PC-9 (cell line): ENCODE results near the gene DHX58. TPM values are rescaled to one million over a fixed set of nuclear protein-coding genes. Genes with fewer than 3 reads are reported as not detected.

Experiments
- BruUV-seq: library from RNA; stranded (reverse); fragments of 400-500 nt; replicated peaks from 2 replicates; lab custom pipeline; 2021; lab: Mats Ljungman, UMichigan
- CTCF ChIA-PET: fragments of 300-600 bp; sonication (Branson Sonifier 250); formaldehyde crosslinking; loops from one replicate; lab custom pipeline; 2022; ENCODE audit warnings: antibody characterized with exemption; lab: Charles Lee
- POLR2A ChIA-PET: fragments of 300-600 bp; sonication (Branson Sonifier 250); formaldehyde crosslinking; loops from one replicate; lab custom pipeline; 2022; ENCODE audit warnings: antibody characterized with exemption; ENCODE audit not compliant: unreplicated experiment; lab: Charles Lee
- DNase-seq, 2 experiments: peaks; one replicate each; pipeline versions ENCODE4 v3.0.0 to v3.0.0-alpha.2; 2015 to 2022; ENCODE audit warnings: mixed read lengths in 1 of 2
- H2AFZ ChIP-seq: fragments of 200-600 bp; sonication (generic); 2 replicates; pipeline ENCODE4 v1.8.1; 2017; ENCODE audit warnings: antibody characterized with exemption
- H3F3A ChIP-seq: fragments of 200-600 bp; sonication (generic); 2 replicates; pipeline ENCODE4 v1.8.1; 2017; ENCODE audit warnings: antibody characterized with exemption, mild to moderate bottlenecking, low read depth; ENCODE audit not compliant: insufficient read depth
- H3K27ac ChIP-seq: fragments of 200-600 bp; sonication (generic); 2 replicates; pipeline ENCODE4 v1.6.1; 2016; ENCODE audit warnings: mixed run types
- H3K27me3 ChIP-seq: fragments of 200-600 bp; sonication (generic); 2 replicates; pipeline ENCODE4 v1.6.1; 2016; ENCODE audit warnings: low read depth, mixed run types; ENCODE audit not compliant: insufficient read depth
- H3K36me3 ChIP-seq: fragments of 200-600 bp; sonication (generic); 2 replicates; pipeline ENCODE4 v1.6.1; 2016; ENCODE audit warnings: low read depth, mixed run types
- H3K4me1 ChIP-seq: fragments of 200-600 bp; sonication (generic); replicated peaks from 2 replicates; pipeline ENCODE4 v1.6.1; 2016; ENCODE audit warnings: mixed run types; ENCODE audit not compliant: insufficient read depth
- H3K4me2 ChIP-seq: fragments of 200-600 bp; sonication (generic); 2 replicates; pipeline ENCODE4 v1.6.1; 2017; ENCODE audit warnings: mixed run types
- H3K4me3 ChIP-seq: fragments of 200-600 bp; sonication (generic); 2 replicates; pipeline ENCODE4 v1.6.1; 2016; ENCODE audit warnings: mixed run types
- H3K79me2 ChIP-seq: fragments of 200-600 bp; sonication (generic); 2 replicates; pipeline ENCODE4 v1.6.1; 2017; ENCODE audit warnings: low read depth, mixed run types
- H3K9me2 ChIP-seq: fragments of 200-600 bp; sonication (generic); 2 replicates; pipeline ENCODE4 v1.8.1; 2017; ENCODE audit warnings: mild to moderate bottlenecking; ENCODE audit not compliant: insufficient read depth
- H3K9me3 ChIP-seq: fragments of 200-600 bp; sonication (generic); 2 replicates; pipeline ENCODE4 v1.8.1; 2016; ENCODE audit warnings: low read depth; ENCODE audit not compliant: insufficient read depth
- H4K20me1 ChIP-seq: fragments of 200-600 bp; sonication (generic); 2 replicates; pipeline ENCODE4 v1.8.1; 2017; ENCODE audit not compliant: insufficient read depth
- EZH2 ChIP-seq: fragments of 200-600 bp; sonication (generic); IDR thresholded peaks from 2 replicates; pipeline ENCODE4 v1.8.0; 2017; ENCODE audit warnings: antibody characterized with exemption, low read depth
- intact Hi-C: fragments of 100-400 bp; cut with micrococcal nuclease; formaldehyde crosslinking; loops from one replicate; pipeline ENCODE4 v1.10.0; 2022; ENCODE audit not compliant: unreplicated experiment
- total RNA-seq: library from RNA; stranded (reverse); gene quantifications from 2 replicates; pipeline ENCODE4 v1.2.3, GENCODE V29; 2021
- TF ChIP-seq, protein P1 (sequence below): fragments of 200-600 bp; sonication (generic); conservative IDR thresholded peaks from 2 replicates; pipeline ENCODE4 v1.6.1; 2017; ENCODE audit warnings: mixed run types, antibody characterized with exemption, mild to moderate bottlenecking, moderate library complexity

Gene DHX58
- total RNA-seq, 1 experiment from 2014 or later, result 17.9 TPM

- Histone ChIP-seq H3K27ac (no peak overlapping the region), H3K79me2 (no peaks in the 10 kb centered on the region), H3K27me3 (no peaks in the 10 kb centered on the region), H3K4me1 (0 out of 2 replicates have a peak, but pooled peaks cover 6% of the 10 kb centered on the region), H3K4me2 (no peak overlapping the region), H3K9me3 (no peaks in the 10 kb centered on the region), H3K9me2 (no peaks in the 10 kb centered on the region), H3F3A (no peaks in the 10 kb centered on the region), H3K36me3 (no peaks in the 10 kb centered on the region), H3K4me3 (no peak overlapping the region), H2AFZ (no peak overlapping the region), H4K20me1 (no peaks in the 10 kb centered on the region)
- ChIA-PET POLR2A (no interaction called here), CTCF (no interaction called here)
- intact Hi-C loops, result no loop called here
- no peak for DNase-seq
- TF ChIP-seq, protein P1, sequence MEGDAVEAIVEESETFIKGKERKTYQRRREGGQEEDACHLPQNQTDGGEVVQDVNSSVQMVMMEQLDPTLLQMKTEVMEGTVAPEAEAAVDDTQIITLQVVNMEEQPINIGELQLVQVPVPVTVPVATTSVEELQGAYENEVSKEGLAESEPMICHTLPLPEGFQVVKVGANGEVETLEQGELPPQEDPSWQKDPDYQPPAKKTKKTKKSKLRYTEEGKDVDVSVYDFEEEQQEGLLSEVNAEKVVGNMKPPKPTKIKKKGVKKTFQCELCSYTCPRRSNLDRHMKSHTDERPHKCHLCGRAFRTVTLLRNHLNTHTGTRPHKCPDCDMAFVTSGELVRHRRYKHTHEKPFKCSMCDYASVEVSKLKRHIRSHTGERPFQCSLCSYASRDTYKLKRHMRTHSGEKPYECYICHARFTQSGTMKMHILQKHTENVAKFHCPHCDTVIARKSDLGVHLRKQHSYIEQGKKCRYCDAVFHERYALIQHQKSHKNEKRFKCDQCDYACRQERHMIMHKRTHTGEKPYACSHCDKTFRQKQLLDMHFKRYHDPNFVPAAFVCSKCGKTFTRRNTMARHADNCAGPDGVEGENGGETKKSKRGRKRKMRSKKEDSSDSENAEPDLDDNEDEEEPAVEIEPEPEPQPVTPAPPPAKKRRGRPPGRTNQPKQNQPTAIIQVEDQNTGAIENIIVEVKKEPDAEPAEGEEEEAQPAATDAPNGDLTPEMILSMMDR, result no peak
- no peak for TF ChIP-seq EZH2
- BruUV-seq, result no TSS peak
These were observed 34.0 kb downstream of the DHX58 start for GRCh38 chr17:42078396-42079043.

DNA sequence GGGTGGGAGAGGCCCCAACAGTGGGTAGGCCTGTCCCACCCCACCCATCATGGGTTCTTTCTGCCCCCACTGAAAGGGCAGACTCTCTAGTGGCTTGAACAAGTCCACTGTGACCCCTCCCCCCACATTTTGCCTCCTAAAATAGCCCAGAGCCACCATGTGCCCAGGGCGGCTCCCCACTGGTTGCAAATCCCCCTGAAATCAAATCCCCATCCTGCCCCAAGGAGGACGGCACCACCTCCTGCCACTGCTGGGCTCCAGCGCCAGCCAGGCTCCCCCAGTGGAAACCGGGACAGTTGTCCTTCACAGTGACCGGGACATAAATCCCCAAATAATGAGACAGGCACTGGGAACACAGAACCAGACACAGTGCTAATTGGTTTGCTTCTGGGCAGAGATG is 34.8 kb downstream of the DHX58 start:
- Histone ChIP-seq H3K27ac (no peak overlapping the region), H3F3A (no peaks in the 10 kb centered on the region), H3K9me2 (no peaks in the 10 kb centered on the region), H3K27me3 (no peaks in the 10 kb centered on the region), H3K79me2 (no peaks in the 10 kb centered on the region), H2AFZ (no peak overlapping the region), H4K20me1 (no peaks in the 10 kb centered on the region), H3K9me3 (no peaks in the 10 kb centered on the region), H3K4me3 (no peak overlapping the region), H3K4me1 (0 out of 2 replicates have a peak, but pooled peaks cover 6% of the 10 kb centered on the region), H3K36me3 (no peaks in the 10 kb centered on the region), H3K4me2 (no peak overlapping the region)
- CTCF ChIA-PET, result no interaction called here
- TF ChIP-seq EZH2, result no peak
- TF ChIP-seq, protein P1, result no peak
- intact Hi-C loops, result no loop called here
- no TSS peak for BruUV-seq
- POLR2A ChIA-PET, result no interaction called here
- no peak for DNase-seq

DNA sequence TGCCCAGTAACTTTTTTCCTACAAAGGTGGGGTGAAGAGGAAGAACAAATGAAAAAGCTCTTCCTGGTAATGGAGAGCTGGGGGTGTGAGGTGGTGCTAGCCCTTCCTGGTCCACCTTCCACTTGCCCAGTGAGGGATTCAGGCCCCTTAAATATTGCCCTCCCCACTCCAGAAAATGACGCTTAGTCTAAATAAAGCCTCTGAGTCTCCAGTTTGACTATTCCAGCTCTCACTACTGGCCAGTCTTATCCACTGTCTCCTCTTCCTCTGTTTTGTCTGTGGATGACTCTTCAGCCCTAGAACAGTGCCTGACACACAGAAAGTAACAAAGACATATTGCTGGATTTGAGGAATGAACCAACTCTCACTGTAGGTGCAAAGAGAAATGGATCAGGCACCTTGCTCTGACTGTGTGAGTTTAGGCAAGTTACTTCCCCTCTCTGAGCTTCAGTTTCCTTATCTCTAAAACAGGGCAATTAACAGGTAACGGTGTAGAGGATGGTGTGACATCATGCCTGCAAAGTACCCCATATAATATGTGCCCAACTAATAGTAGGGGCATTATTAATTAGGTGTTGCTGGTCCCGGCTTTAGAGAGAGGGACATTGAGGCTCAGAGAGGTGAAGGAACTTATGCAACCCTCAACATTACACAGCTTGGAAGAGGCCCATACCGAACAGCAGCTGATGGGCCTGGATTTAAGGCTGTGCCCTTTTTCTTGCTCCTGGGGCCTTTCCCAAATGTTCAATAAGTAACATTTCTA is 35.5 kb downstream of the DHX58 start:
- Histone ChIP-seq H3K9me3 (no peaks in the 10 kb centered on the region), H3K27ac (no peak overlapping the region), H4K20me1 (no peaks in the 10 kb centered on the region), H3K36me3 (no peaks in the 10 kb centered on the region), H3K4me1 (0 out of 2 replicates have a peak, but pooled peaks cover 1% of the 10 kb centered on the region), H3K9me2 (no peaks in the 10 kb centered on the region), H3K79me2 (no peaks in the 10 kb centered on the region), H2AFZ (no peak overlapping the region), H3K27me3 (peaks cover 4% of the 10 kb centered on the region), H3K4me2 (no peak overlapping the region), H3K4me3 (no peak overlapping the region), H3F3A (no peaks in the 10 kb centered on the region)
- CTCF ChIA-PET, result no interaction called here
- BruUV-seq, result no TSS peak
- intact Hi-C loops, result no loop called here
- TF ChIP-seq, protein P1, result no peak
- no peak for TF ChIP-seq EZH2
- no peak for DNase-seq
- POLR2A ChIA-PET, result no interaction called here
